Panc1 (cell line): ENCODE results near the gene SIK2. TPM values are rescaled to one million over a fixed set of nuclear protein-coding genes. Genes with fewer than 3 reads are reported as not detected.

Experiments
- ATAC-seq: fragments of 200-7000 bp; cut with Tn5 transposase; 2 replicates; pipeline ENCODE4 v1.9.1; 2020; ENCODE audit warnings: mild to moderate bottlenecking, moderate library complexity
- BruUV-seq: library from RNA; stranded (reverse); fragments of 400-500 nt; replicated peaks from 2 replicates; lab custom pipeline; 2021; lab: Mats Ljungman, UMichigan
- CTCF ChIA-PET: fragments of 300-600 bp; sonication (Branson Sonifier 250); formaldehyde crosslinking; loops from one replicate; lab custom pipeline; 2022; ENCODE audit warnings: antibody characterized with exemption; lab: Charles Lee
- POLR2A ChIA-PET: fragments of 300-600 bp; sonication (Branson Sonifier 250); formaldehyde crosslinking; loops from one replicate; lab custom pipeline; 2022; ENCODE audit warnings: antibody characterized with exemption; lab: Charles Lee
- DNase-seq: peaks from one replicate; pipeline ENCODE4 v3.0.0-alpha.2; 2010; ENCODE audit warnings: low read depth, low spot score
- H3K27ac ChIP-seq: 2 replicates; pipeline ENCODE4 v1.5.1; 2011; ENCODE audit warnings: mild to moderate bottlenecking, low read length, inconsistent platforms
- H3K27me3 ChIP-seq: fragments of 200-500 bp; sonication (Bioruptor generic); 2 replicates; pipeline ENCODE4 v1.6.0; 2014; ENCODE audit warnings: low read length, inconsistent platforms; ENCODE audit not compliant: control insufficient read depth, insufficient read depth
- H3K36me3 ChIP-seq: fragments of 200-500 bp; sonication (Bioruptor generic); 2 replicates; pipeline ENCODE4 v1.5.1; 2014; ENCODE audit warnings: inconsistent platforms, mild to moderate bottlenecking, low read length, moderate library complexity; ENCODE audit not compliant: control insufficient read depth, insufficient read depth
- H3K4me1 ChIP-seq: 2 replicates; pipeline ENCODE4 v1.5.1; 2011; ENCODE audit warnings: inconsistent platforms, mild to moderate bottlenecking, low read length, moderate library complexity; ENCODE audit not compliant: control insufficient read depth, insufficient read depth
- H3K4me3 ChIP-seq, 2 experiments: 2 replicates each; pipeline ENCODE4 v1.5.1; 2011 to 2012; ENCODE audit warnings: low read depth in 2 of 2, low read length in 2 of 2, mild to moderate bottlenecking in 2 of 2, inconsistent platforms in 1 of 2, moderate library complexity in 1 of 2
- H3K9me3 ChIP-seq: fragments of 200-500 bp; sonication (Bioruptor generic); 2 replicates; pipeline ENCODE4 v1.5.1; 2014; ENCODE audit warnings: low read depth, mild to moderate bottlenecking, inconsistent platforms, low read length, moderate library complexity; ENCODE audit not compliant: control insufficient read depth, insufficient read depth
- POLR2AphosphoS5 ChIP-seq: IDR thresholded peaks from 2 replicates; pipeline ENCODE4 v1.6.1; 2012; ENCODE audit warnings: mild to moderate bottlenecking, low read depth, low read length, moderate library complexity
- SIN3A ChIP-seq: IDR thresholded peaks from 2 replicates; pipeline ENCODE4 v1.6.1; 2012; ENCODE audit warnings: low read depth, mild to moderate bottlenecking, low read length, moderate library complexity, borderline replicate concordance; ENCODE audit not compliant: insufficient read depth
- TCF7L2 ChIP-seq: IDR thresholded peaks from 2 replicates; pipeline ENCODE4 v1.6.1; 2011; ENCODE audit warnings: mild to moderate bottlenecking, low read depth, low read length, inconsistent platforms
- in situ Hi-C: cut with HindIII; loops from 2 replicates; pipeline ENCODE4 v1.10.0; 2016; ENCODE audit warnings: low sequenced_read_pairs, low pct_unique_long_range_greater_than_20kb
- intact Hi-C: fragments of 100-400 bp; cut with micrococcal nuclease; formaldehyde crosslinking; loops from one replicate; pipeline ENCODE4 v1.10.0; 2022; ENCODE audit not compliant: unreplicated experiment
- total RNA-seq: library from RNA; stranded (reverse); gene quantifications from one replicate; pipeline ENCODE4 v1.2.1, GENCODE V29; 2021; ENCODE audit not compliant: unreplicated experiment
- TF ChIP-seq, protein P1 (sequence below), 2 experiments: IDR thresholded peaks; 2 replicates each; pipeline ENCODE4 v1.6.1; 2011 to 2012; ENCODE audit warnings: low read depth in 2 of 2, control low read depth in 1 of 2, low read length in 1 of 2, mild to moderate bottlenecking in 1 of 2, moderate library complexity in 1 of 2; ENCODE audit not compliant: insufficient read depth in 1 of 2
- TF ChIP-seq, protein P2 (sequence below): fragments of 450-650 bp; IDR thresholded peaks from 2 replicates; pipeline ENCODE4 v1.5.1; 2017; ENCODE audit warnings: mild to moderate bottlenecking

Gene SIK2
- total RNA-seq, 1 experiment from 2014 or later, result 17.0 TPM

DNA sequence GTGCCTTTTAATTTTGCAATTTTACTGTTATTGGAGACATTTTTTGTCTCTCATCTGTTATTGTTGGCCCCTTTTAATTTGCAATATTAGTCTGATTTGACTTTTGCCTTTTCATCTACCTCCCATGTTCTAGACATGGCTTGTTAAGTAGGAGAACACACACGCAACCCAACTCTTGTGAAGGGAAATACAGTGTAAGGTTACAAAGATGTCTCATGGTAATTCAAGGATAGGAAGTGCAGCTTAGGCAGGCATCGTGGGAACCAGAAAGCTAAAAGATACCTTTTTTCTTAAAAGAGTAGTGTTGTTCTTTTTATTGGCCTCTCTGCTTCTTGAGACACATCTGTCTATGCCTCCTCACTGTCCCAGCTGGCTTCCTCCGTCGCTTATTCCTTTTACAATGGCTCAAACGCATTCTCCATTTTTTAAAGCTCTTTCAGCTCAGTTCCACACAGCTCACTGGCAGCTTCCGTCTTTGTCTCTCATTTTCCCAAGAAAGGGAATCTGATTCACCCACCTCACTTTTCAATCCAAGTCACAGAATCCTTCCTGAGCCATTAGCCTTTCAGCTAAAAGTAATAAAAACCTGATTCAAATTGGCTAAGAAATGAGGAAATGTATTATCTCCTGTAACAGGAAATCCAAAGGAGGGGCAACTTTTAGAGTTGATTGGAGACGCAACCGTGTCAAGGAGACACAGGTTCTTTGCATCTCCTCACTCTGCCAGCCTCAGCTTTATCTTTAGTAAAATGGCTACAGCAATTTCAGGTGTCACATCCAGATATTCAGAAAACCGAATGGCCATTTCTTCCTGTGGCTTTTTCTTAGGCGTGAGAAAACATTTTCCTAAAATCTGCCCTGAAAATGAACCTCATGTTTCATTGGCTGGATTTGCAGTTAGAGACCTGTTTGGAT, 57.2 kb downstream of the SIK2 start:
- TF ChIP-seq POLR2AphosphoS5, result no peak
- TF ChIP-seq, protein P1, sequence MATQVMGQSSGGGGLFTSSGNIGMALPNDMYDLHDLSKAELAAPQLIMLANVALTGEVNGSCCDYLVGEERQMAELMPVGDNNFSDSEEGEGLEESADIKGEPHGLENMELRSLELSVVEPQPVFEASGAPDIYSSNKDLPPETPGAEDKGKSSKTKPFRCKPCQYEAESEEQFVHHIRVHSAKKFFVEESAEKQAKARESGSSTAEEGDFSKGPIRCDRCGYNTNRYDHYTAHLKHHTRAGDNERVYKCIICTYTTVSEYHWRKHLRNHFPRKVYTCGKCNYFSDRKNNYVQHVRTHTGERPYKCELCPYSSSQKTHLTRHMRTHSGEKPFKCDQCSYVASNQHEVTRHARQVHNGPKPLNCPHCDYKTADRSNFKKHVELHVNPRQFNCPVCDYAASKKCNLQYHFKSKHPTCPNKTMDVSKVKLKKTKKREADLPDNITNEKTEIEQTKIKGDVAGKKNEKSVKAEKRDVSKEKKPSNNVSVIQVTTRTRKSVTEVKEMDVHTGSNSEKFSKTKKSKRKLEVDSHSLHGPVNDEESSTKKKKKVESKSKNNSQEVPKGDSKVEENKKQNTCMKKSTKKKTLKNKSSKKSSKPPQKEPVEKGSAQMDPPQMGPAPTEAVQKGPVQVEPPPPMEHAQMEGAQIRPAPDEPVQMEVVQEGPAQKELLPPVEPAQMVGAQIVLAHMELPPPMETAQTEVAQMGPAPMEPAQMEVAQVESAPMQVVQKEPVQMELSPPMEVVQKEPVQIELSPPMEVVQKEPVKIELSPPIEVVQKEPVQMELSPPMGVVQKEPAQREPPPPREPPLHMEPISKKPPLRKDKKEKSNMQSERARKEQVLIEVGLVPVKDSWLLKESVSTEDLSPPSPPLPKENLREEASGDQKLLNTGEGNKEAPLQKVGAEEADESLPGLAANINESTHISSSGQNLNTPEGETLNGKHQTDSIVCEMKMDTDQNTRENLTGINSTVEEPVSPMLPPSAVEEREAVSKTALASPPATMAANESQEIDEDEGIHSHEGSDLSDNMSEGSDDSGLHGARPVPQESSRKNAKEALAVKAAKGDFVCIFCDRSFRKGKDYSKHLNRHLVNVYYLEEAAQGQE (IDR thresholded peaks at IDR 0.05; ENCODE audit: insufficient read depth in 1 of 2, low read depth in 2 of 2, low read length in 1 of 2), result no peak
- TF ChIP-seq, protein P2, sequence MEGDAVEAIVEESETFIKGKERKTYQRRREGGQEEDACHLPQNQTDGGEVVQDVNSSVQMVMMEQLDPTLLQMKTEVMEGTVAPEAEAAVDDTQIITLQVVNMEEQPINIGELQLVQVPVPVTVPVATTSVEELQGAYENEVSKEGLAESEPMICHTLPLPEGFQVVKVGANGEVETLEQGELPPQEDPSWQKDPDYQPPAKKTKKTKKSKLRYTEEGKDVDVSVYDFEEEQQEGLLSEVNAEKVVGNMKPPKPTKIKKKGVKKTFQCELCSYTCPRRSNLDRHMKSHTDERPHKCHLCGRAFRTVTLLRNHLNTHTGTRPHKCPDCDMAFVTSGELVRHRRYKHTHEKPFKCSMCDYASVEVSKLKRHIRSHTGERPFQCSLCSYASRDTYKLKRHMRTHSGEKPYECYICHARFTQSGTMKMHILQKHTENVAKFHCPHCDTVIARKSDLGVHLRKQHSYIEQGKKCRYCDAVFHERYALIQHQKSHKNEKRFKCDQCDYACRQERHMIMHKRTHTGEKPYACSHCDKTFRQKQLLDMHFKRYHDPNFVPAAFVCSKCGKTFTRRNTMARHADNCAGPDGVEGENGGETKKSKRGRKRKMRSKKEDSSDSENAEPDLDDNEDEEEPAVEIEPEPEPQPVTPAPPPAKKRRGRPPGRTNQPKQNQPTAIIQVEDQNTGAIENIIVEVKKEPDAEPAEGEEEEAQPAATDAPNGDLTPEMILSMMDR, result no peak
- ATAC-seq, result no peak
- ChIA-PET CTCF (no interaction called here), POLR2A (no interaction called here)
- DNase-seq, result no peak
- no peaks in the 10 kb centered on the region for H3K4me1 ChIP-seq
- no peaks in the 10 kb centered on the region for H3K36me3 ChIP-seq
- no peaks in the 10 kb centered on the region for H3K27me3 ChIP-seq
- in situ Hi-C loops (no loop called here), intact Hi-C loops (no loop called here)
- no peak overlapping the region for H3K4me3 ChIP-seq
- no TSS peak for BruUV-seq
- no peaks in the 10 kb centered on the region for H3K9me3 ChIP-seq
- no peak overlapping the region for H3K27ac ChIP-seq

DNA sequence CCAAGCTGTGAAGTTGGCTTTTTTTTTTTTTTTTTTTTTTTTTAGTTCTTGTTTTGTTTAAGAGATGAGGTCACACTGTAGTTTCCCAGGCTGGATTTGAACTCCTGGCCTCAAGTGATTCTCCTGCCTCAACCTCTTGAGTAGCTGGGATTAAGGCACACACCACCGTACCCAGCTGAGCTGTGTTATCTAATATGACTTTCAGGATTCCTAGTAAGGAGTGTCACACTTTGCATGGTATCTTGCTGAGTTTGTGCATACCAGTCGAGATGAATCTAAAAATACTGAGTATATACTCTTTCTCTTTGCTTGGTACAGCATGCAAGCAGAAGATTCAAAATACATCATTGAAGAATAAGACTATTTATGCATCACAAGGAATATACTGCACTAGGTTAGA, 58.6 kb downstream of the SIK2 start:
- ATAC-seq (no peak), DNase-seq (no peak)
- in situ Hi-C loops, result no loop called here
- CTCF ChIA-PET, result interaction anchor here (0.6 kb wide), 1 partner anchor 625 kb away, joined by 4 read pairs; no protein-coding TSS in a partner anchor
- H3K4me1 ChIP-seq, result no peaks in the 10 kb centered on the region
- no peaks in the 10 kb centered on the region for H3K9me3 ChIP-seq
- POLR2A ChIA-PET, result no interaction called here
- BruUV-seq, result no TSS peak
- no peaks in the 10 kb centered on the region for H3K27me3 ChIP-seq
- TF ChIP-seq TCF7L2 (no peak), POLR2AphosphoS5 (no peak), SIN3A (no peak)
- TF ChIP-seq, protein P2, result no peak
- TF ChIP-seq, protein P1 (IDR thresholded peaks at IDR 0.05; ENCODE audit: insufficient read depth in 1 of 2, low read depth in 2 of 2, low read length in 1 of 2), result no peak
- no peak overlapping the region for H3K4me3 ChIP-seq
- no peaks in the 10 kb centered on the region for H3K36me3 ChIP-seq
- intact Hi-C loops, result no loop called here
- no peak overlapping the region for H3K27ac ChIP-seq
